Type B pancreatic cell (in vitro differentiated cells): ENCODE results near the gene ARPC5. TPM values are rescaled to one million over a fixed set of nuclear protein-coding genes. Genes with fewer than 3 reads are reported as not detected.
"Not testable (repeated sequence)": the region's sequence is repeated elsewhere in the genome, so short reads cannot be mapped to it uniquely, and the experiment has no call there.

Experiments used
- DNase-seq: peaks from one replicate; pipeline ENCODE4 v3.0.0; 2021; ENCODE audit warnings: mixed read lengths; ENCODE audit not compliant: unreplicated experiment; ENCODE audit errors: extremely low spot score
- H3K27ac Mint-ChIP-seq: 2 replicates; pipeline ENCODE4 v1.8.0; 2021; ENCODE audit warnings: mild to moderate bottlenecking, mixed read lengths
- H3K27me3 Mint-ChIP-seq: 2 replicates; pipeline ENCODE4 v1.8.0; 2021; ENCODE audit warnings: mixed read lengths
- H3K36me3 Mint-ChIP-seq: 2 replicates; pipeline ENCODE4 v1.8.0; 2021; ENCODE audit warnings: mixed read lengths
- H3K4me1 Mint-ChIP-seq: one replicate; pipeline ENCODE4 v1.8.0; 2021; ENCODE audit warnings: mixed read lengths; ENCODE audit not compliant: unreplicated experiment
- H3K4me3 Mint-ChIP-seq: 2 replicates; pipeline ENCODE4 v1.8.0; 2021; ENCODE audit warnings: mild to moderate bottlenecking, mixed read lengths
- H3K9me3 Mint-ChIP-seq: 2 replicates; pipeline ENCODE4 v1.8.0; 2021; ENCODE audit warnings: mixed read lengths
- CTCF ChIP-seq: fragments of 200-600 bp; sonication (generic); conservative IDR thresholded peaks from 2 replicates; pipeline ENCODE4 v1.5.0; 2021; ENCODE audit warnings: antibody characterized with exemption, mild to moderate bottlenecking
- long read RNA-seq: library from polyadenylated mRNA; unstranded; transcript quantifications from one replicate; pipeline ENCODE4 v2.0.0, GENCODE V29; 2020
- total RNA-seq: library from RNA; stranded (reverse); gene quantifications from 2 replicates; pipeline ENCODE4 v1.2.1, GENCODE V29; 2021; ENCODE audit warnings: low replicate concordance

The ARPC5 gene
- 83.5 and 94.3 TPM in 2 replicates for total RNA-seq
- long read RNA-seq, full-length matches to known transcripts = 703 of 713 reads
- long read RNA-seq, partial matches to known transcripts = 6 of 713 reads
- long read RNA-seq, other reads (novel, unspliced or antisense) = 4 of 713 reads

- peak; percentile 99 for DNase-seq
- TF ChIP-seq CTCF = no peak
- H3K27me3 Mint-ChIP-seq = peaks cover 19% of the 10 kb centered on the region
- H3K27ac Mint-ChIP-seq = peak within 1 kb of the TSS; percentile 97
- peaks cover 10% of the 10 kb centered on the region for H3K36me3 Mint-ChIP-seq
- H3K4me1 Mint-ChIP-seq = peaks cover 29% of the 10 kb centered on the region
- H3K4me3 Mint-ChIP-seq = peak within 1 kb of the TSS; percentile 99
- H3K9me3 Mint-ChIP-seq = no peaks in the 10 kb centered on the region
Measured at GRCh38 chr1:183635606-183636333, at the start of gene ARPC5. Gene ARPC5, minus strand, starts transcription at chr1:183635783. Its CDS starts 124 bp downstream, at chr1:183635659.

GRCh38 chr1:183685112-183685713 is 49.6 kb upstream of the ARPC5 start:
- Mint-ChIP-seq H3K27ac (no peak overlapping the region), H3K4me1 (peaks cover 5% of the 10 kb centered on the region), H3K9me3 (peaks cover 6% of the 10 kb centered on the region), H3K4me3 (no peak overlapping the region), H3K27me3 (peaks cover 4% of the 10 kb centered on the region), H3K36me3 (peaks cover 4% of the 10 kb centered on the region)
- no peak for DNase-seq
- TF ChIP-seq CTCF = peak; percentile 88

- not testable (repeated sequence) for H3K4me1 Mint-ChIP-seq, H3K4me3 Mint-ChIP-seq, H3K9me3 Mint-ChIP-seq, H3K27ac Mint-ChIP-seq, H3K36me3 Mint-ChIP-seq, DNase-seq, H3K27me3 Mint-ChIP-seq
Measured at GRCh38 chr1:183679363-183679762, 43.8 kb upstream of the ARPC5 start.

GRCh38 chr1:183678819-183679218 is 43.2 kb upstream of the ARPC5 start:
- H3K27me3 Mint-ChIP-seq = peaks cover 2% of the 10 kb centered on the region
- H3K9me3 Mint-ChIP-seq = peaks cover 4% of the 10 kb centered on the region
- no peaks in the 10 kb centered on the region for H3K4me1 Mint-ChIP-seq
- no peak overlapping the region for H3K27ac Mint-ChIP-seq
- DNase-seq = no peak
- peaks cover 2% of the 10 kb centered on the region for H3K36me3 Mint-ChIP-seq
- TF ChIP-seq CTCF = no peak
- no peak overlapping the region for H3K4me3 Mint-ChIP-seq

- no peak for TF ChIP-seq CTCF
- DNase-seq = no peak
- Mint-ChIP-seq H3K27me3 (no peaks in the 10 kb centered on the region), H3K36me3 (no peaks in the 10 kb centered on the region), H3K27ac (no peak overlapping the region), H3K4me1 (no peaks in the 10 kb centered on the region), H3K4me3 (no peak overlapping the region), H3K9me3 (peaks cover 6% of the 10 kb centered on the region)
Measured at GRCh38 chr1:183676586-183677189, 41.1 kb upstream of the ARPC5 start.
